K562 (cell line): Measurements from ENCODE around the gene DHCR7. TPM values are rescaled to one million over a fixed set of nuclear protein-coding genes. Genes with fewer than 3 reads are reported as not detected.

Experiments
- ATAC-seq: fragments of 200-7000 bp; cut with Tn5 transposase; 3 replicates; pipeline ENCODE4 v1.9.1; 2020; ENCODE audit warnings: moderate library complexity
- BruUV-seq: library from RNA; stranded (reverse); fragments of 400-500 nt; replicated peaks from 2 replicates; lab custom pipeline; 2021; lab: Mats Ljungman, UMichigan
- CTCF ChIA-PET: fragments of 300-600 bp; formaldehyde crosslinking; extraction: SDS; loops from one replicate; lab custom pipeline; 2021; ENCODE audit warnings: low intra/inter-chr PET ratio; lab: Yijun Ruan, JAX
- POLR2A ChIA-PET: fragments of 300-600, 350-650 bp; sonication (Branson Sonifier 250); formaldehyde crosslinking; extraction: SDS; loops from one replicate; lab custom pipeline; 2021; ENCODE audit warnings: antibody characterized with exemption, inconsistent platforms; lab: Yijun Ruan, JAX
- DNase-seq, 4 experiments: peaks; one replicate each; pipeline versions ENCODE4 v3.0.0 to v3.0.0-alpha.2; 2011 to 2018; ENCODE audit warnings: low spot score in 3 of 4, mixed read lengths in 3 of 4; ENCODE audit errors: extremely low read depth in 1 of 4
- FAIRE-seq: peaks from 2 replicates; lab custom pipeline; 2011; peaks lifted over from hg19 to GRCh38; lab: Jason Lieb, UNC
- H2AFZ ChIP-seq: 2 replicates; pipeline ENCODE4 v1.6.0; 2011; ENCODE audit warnings: low read depth, low read length, control low read depth, inconsistent platforms
- H3K27ac ChIP-seq: fragments of 200-600 bp; 3 replicates; pipeline ENCODE4 v1.8.0; 2011; ENCODE audit warnings: low read depth, mild to moderate bottlenecking, control low read depth, inconsistent platforms, low read length, moderate library complexity, mixed read lengths; ENCODE audit errors: extremely low read depth
- H3K27me3 ChIP-seq, 2 experiments: fragments of 300-600 bp in 1 of 2; 2 replicates in 1 of 2; 3 replicates in 1 of 2; pipeline versions ENCODE4 v1.6.0 to v1.8.0; 2011; ENCODE audit warnings: inconsistent platforms in 2 of 2, low read length in 2 of 2, mild to moderate bottlenecking in 1 of 2, mixed read lengths in 1 of 2, moderate library complexity in 1 of 2; ENCODE audit not compliant: control insufficient read depth in 2 of 2, insufficient read depth in 2 of 2
- H3K36me3 ChIP-seq: fragments of 300-600 bp; 3 replicates; pipeline ENCODE4 v1.8.0; 2011; ENCODE audit warnings: mild to moderate bottlenecking, low read length, inconsistent platforms; ENCODE audit not compliant: control insufficient read depth, insufficient read depth
- H3K4me1 ChIP-seq, 2 experiments: fragments of 200-600 bp in 1 of 2; replicated peaks in 1 of 2; 2 replicates in 1 of 2; 3 replicates in 1 of 2; pipeline versions ENCODE4 v1.5.1 to v1.8.0; 2011; ENCODE audit warnings: inconsistent platforms in 2 of 2, low read length in 2 of 2, mild to moderate bottlenecking in 1 of 2, mixed read lengths in 1 of 2, moderate library complexity in 1 of 2; ENCODE audit not compliant: control insufficient read depth in 2 of 2, insufficient read depth in 2 of 2
- H3K4me2 ChIP-seq: 2 replicates; pipeline ENCODE4 v1.6.1; 2011; ENCODE audit warnings: low read length, control low read depth, inconsistent platforms, mixed read lengths; ENCODE audit not compliant: insufficient read depth
- H3K4me3 ChIP-seq: fragments of 200-600 bp; sonication (generic), shearing (Covaris generic); 2 replicates; pipeline ENCODE4 v1.5.1; 2016; ENCODE audit warnings: control low read depth, inconsistent platforms
- H3K79me2 ChIP-seq: fragments of 200-600 bp; 3 replicates; pipeline ENCODE4 v1.8.0; 2011; ENCODE audit warnings: low read length, inconsistent platforms; ENCODE audit not compliant: control insufficient read depth, insufficient read depth
- H3K9ac ChIP-seq, 2 experiments: 2 replicates each; pipeline versions ENCODE4 v1.6.0 to v1.6.1; 2011; ENCODE audit warnings: low read depth in 2 of 2, low read length in 2 of 2, control low read depth in 1 of 2, inconsistent platforms in 1 of 2, mild to moderate bottlenecking in 1 of 2, mixed read lengths in 1 of 2; ENCODE audit not compliant: insufficient read depth in 1 of 2
- H3K9me1 ChIP-seq: one replicate; pipeline ENCODE4 v1.6.0; 2011; ENCODE audit warnings: inconsistent platforms, mild to moderate bottlenecking, low read length, moderate library complexity; ENCODE audit not compliant: control insufficient read depth, insufficient read depth
- H3K9me3 ChIP-seq: replicated peaks from 2 replicates; pipeline ENCODE4 v1.5.1; 2011; ENCODE audit warnings: low read depth, low read length, inconsistent platforms; ENCODE audit not compliant: control insufficient read depth, insufficient read depth
- H4K20me1 ChIP-seq: replicated peaks from 2 replicates; pipeline ENCODE4 v1.6.1; 2011; ENCODE audit warnings: low read length, inconsistent platforms, mixed read lengths; ENCODE audit not compliant: control insufficient read depth, insufficient read depth
- ADNP ChIP-seq: fragments of 200-800 bp; sonication (Bioruptor generic); IDR thresholded peaks from 2 replicates; pipeline ENCODE4 v1.6.1; 2016; ENCODE audit warnings: missing genetic modification characterization, missing compliant biosample characterization
- EHMT2 ChIP-seq: fragments of 450-650 bp; IDR thresholded peaks from 2 replicates; pipeline ENCODE4 v1.6.1; 2018; ENCODE audit warnings: antibody characterized with exemption
- EP400 ChIP-seq: fragments of 450-650 bp; IDR thresholded peaks from 2 replicates; pipeline ENCODE4 v1.6.1; 2017; ENCODE audit warnings: antibody characterized with exemption, mild to moderate bottlenecking, moderate library complexity
- ILF3 ChIP-seq: fragments of 450-650 bp; IDR thresholded peaks from 2 replicates; pipeline ENCODE4 v1.6.1; 2018; ENCODE audit warnings: antibody characterized with exemption, mild to moderate bottlenecking, moderate library complexity, borderline replicate concordance
- KHSRP ChIP-seq: fragments of 450-650 bp; IDR thresholded peaks from 2 replicates; pipeline ENCODE4 v1.6.1; 2017
- NCOA4 ChIP-seq: fragments of 450-650 bp; IDR thresholded peaks from 2 replicates; pipeline ENCODE4 v1.6.1; 2018; ENCODE audit warnings: mild to moderate bottlenecking; ENCODE audit not compliant: partially characterized antibody
- NKRF ChIP-seq: fragments of 450-650 bp; IDR thresholded peaks from 2 replicates; pipeline ENCODE4 v1.6.1; 2016; ENCODE audit warnings: borderline replicate concordance
- NR3C1 ChIP-seq: sonication (generic); formaldehyde crosslinking; IDR thresholded peaks from 2 replicates; pipeline ENCODE4 v1.8.1; 2022; ENCODE audit warnings: missing genetic modification reagents
- NR4A1 ChIP-seq, 2 experiments: fragments of 250-450 bp in 1 of 2; fragments of 450-650 bp in 1 of 2; sonication (Bioruptor Pico) in 1 of 2; IDR thresholded peaks; 2 replicates each; pipeline versions ENCODE4 v1.4.0 to v1.6.1; 2016 to 2020; ENCODE audit warnings: mild to moderate bottlenecking in 2 of 2, missing compliant biosample characterization in 1 of 2, missing genetic modification characterization in 1 of 2, moderate library complexity in 1 of 2
- SREBF1 ChIP-seq: fragments of 150-350 bp; IDR thresholded peaks from 2 replicates; pipeline ENCODE4 v1.6.1; 2014; ENCODE audit warnings: antibody characterized with exemption, low read depth, low read length, borderline replicate concordance
- XRCC3 ChIP-seq: fragments of 450-650 bp; IDR thresholded peaks from 2 replicates; pipeline ENCODE4 v1.6.1; 2017; ENCODE audit warnings: mild to moderate bottlenecking, moderate library complexity
- ZNF23 ChIP-seq: fragments of 250-450 bp; sonication (Bioruptor Pico); IDR thresholded peaks from 2 replicates; pipeline ENCODE4 v1.4.0; 2020; ENCODE audit warnings: mild to moderate bottlenecking
- ZNF324 ChIP-seq: fragments of 250-450 bp; sonication (Bioruptor Pico); IDR thresholded peaks from 2 replicates; pipeline ENCODE4 v1.4.0; 2020; ENCODE audit warnings: mild to moderate bottlenecking
- ZNF408 ChIP-seq: fragments of 250-450 bp; sonication (Bioruptor Pico); IDR thresholded peaks from 2 replicates; pipeline ENCODE4 v1.4.0; 2020; ENCODE audit warnings: low read depth, mild to moderate bottlenecking, moderate library complexity
- WGBS: fragments of 100-300 bp; shearing (Covaris generic); methylation state at CpG from one replicate; pipeline ENCODE4 v1.1.6; 2016; ENCODE audit warnings: low coverage, mixed read lengths; ENCODE audit not compliant: insufficient coverage; ENCODE audit errors: missing lambda C conversion rate; 5-methylcytosine and 5-hydroxymethylcytosine counted together
- in situ Hi-C: fragments of 300-500 bp; cut with MboI; formaldehyde crosslinking; loops from 4 replicates; pipeline ENCODE4 v1.15.0; 2018; ENCODE audit warnings: inconsistent platforms, mixed read lengths
- intact Hi-C: fragments of 100-400 bp; cut with micrococcal nuclease; formaldehyde crosslinking; loops from 2 replicates; pipeline ENCODE4 v1.14.2; 2022
- polyA plus RNA-seq, 8 experiments: library from polyadenylated mRNA; depleted of rRNA in 4 of 8; stranded (reverse) in 5 of 8; unstranded in 3 of 8; fragments of >200 nt; fragmentation: Nextera tagmentation in 2 of 8; fragmentation: Illumina TruSeq in 1 of 8; extraction: Ambion mirVana in 2 of 8; extraction: Trizol in 1 of 8; gene quantifications; 2 replicates each; pipeline versions ENCODE4 v1.2.1 to v1.2.3, GENCODE V29; 2011 to 2014; ENCODE audit warnings: inconsistent platforms in 1 of 8, missing spikeins in 1 of 8
- total RNA-seq, 7 experiments: library from RNA; depleted of rRNA in 6 of 7; stranded (reverse); fragments of >200 nt in 6 of 7; fragmentation: Illumina TruSeq in 2 of 7; extraction: Trizol in 2 of 7; gene quantifications; 2 replicates each; pipeline versions ENCODE4 v1.2.1 to v1.2.3, GENCODE V29; 2011 to 2021; ENCODE audit warnings: low replicate concordance in 1 of 7

DHCR7 gene
- total and polyA plus RNA-seq, 9 of the 15 experiments (the other 6 are each of a cell fraction or from before 2014, with no cell fraction given), result 8.4 to 192 (median 82.4) TPM

GRCh38 chr11:71425860-71426259 is 22.3 kb downstream of the DHCR7 start:
- Histone ChIP-seq H3K9me3 (no peaks in the 10 kb centered on the region), H3K4me3 (no peak overlapping the region), H3K4me2 (no peak overlapping the region), H3K9ac (no peak overlapping the region), H3K4me1 (no peaks in the 10 kb centered on the region; a peak in 1 of 5 replicates), H3K9me1 (no peaks in the 10 kb centered on the region), H3K36me3 (no peaks in the 10 kb centered on the region), H3K27me3 (peaks cover 16 to 42% of the 10 kb centered on the region in 2 experiments), H3K79me2 (no peaks in the 10 kb centered on the region), H4K20me1 (no peaks in the 10 kb centered on the region), H3K27ac (no peak overlapping the region), H2AFZ (no peak overlapping the region)
- TF ChIP-seq NR4A1 (CRISPR knock-in tag; IDR thresholded peaks at IDR 0.05) (no peak), NR4A1 (tag; IDR thresholded peaks at IDR 0.05) (no peak), ILF3 (no peak), EP400 (no peak), ADNP (no peak), ZNF408 (no peak)
- ChIA-PET CTCF (no interaction called here), POLR2A (interaction anchor here (2.5 kb wide), 1 partner anchor 8 kb away, joined by 12 read pairs; no protein-coding TSS in a partner anchor)
- in situ Hi-C loops (no loop called here), intact Hi-C loops (no loop called here)
- 4% methylated on average over 4 of the region's 4 CpGs for WGBS
- FAIRE-seq (no peak), DNase-seq (no peak), ATAC-seq (no peak)
- no TSS peak for BruUV-seq

GRCh38 chr11:71425409-71425808 is 22.8 kb downstream of the DHCR7 start:
- intact Hi-C loops (no loop called here), in situ Hi-C loops (no loop called here)
- TF ChIP-seq EHMT2, result no peak
- no peak for TF ChIP-seq NR3C1 (CRISPR knock-in tag)
- TF ChIP-seq KHSRP, result no peak
- TF ChIP-seq XRCC3, result no peak
- no peak for TF ChIP-seq NKRF
- no peak for TF ChIP-seq ZNF324 (CRISPR knock-in tag)
- TF ChIP-seq ZNF23 (CRISPR knock-in tag), result no peak
- TF ChIP-seq SREBF1, result no peak
- TF ChIP-seq NCOA4, result no peak
- ChIA-PET POLR2A (interaction anchor here (2.5 kb wide), 1 partner anchor 8 kb away, joined by 12 read pairs; no protein-coding TSS in a partner anchor), CTCF (no interaction called here)
- no peaks in the 10 kb centered on the region for H3K9me3 ChIP-seq
- no peak for FAIRE-seq
- no peaks in the 10 kb centered on the region for H4K20me1 ChIP-seq
- no peaks in the 10 kb centered on the region; a peak in 1 of 5 replicates for H3K4me1 ChIP-seq
- H3K79me2 ChIP-seq, result no peaks in the 10 kb centered on the region
- ATAC-seq, result peak; percentile 61; the same call in 2 of the 3 replicates
- DNase-seq, result no peak
- H3K36me3 ChIP-seq, result no peaks in the 10 kb centered on the region
- no peak overlapping the region for H3K4me3 ChIP-seq
- WGBS, result 0% methylated on average over 2 of the region's 2 CpGs
- no TSS peak for BruUV-seq
- no peak overlapping the region for H3K9ac ChIP-seq
- H3K4me2 ChIP-seq, result no peak overlapping the region
- H2AFZ ChIP-seq, result no peak overlapping the region
- peaks cover 16 to 43% of the 10 kb centered on the region in 2 experiments for H3K27me3 ChIP-seq
- H3K27ac ChIP-seq, result no peak overlapping the region
- no peaks in the 10 kb centered on the region for H3K9me1 ChIP-seq
